Panc1 (cell line): ENCODE results near the gene ABCG8.

ENCODE experiments used
- CTCF ChIP-seq: fragments of 450-650 bp; IDR thresholded peaks from 2 replicates; pipeline ENCODE4 v1.5.1; 2017; ENCODE audit warnings: mild to moderate bottlenecking
- POLR2AphosphoS5 ChIP-seq: IDR thresholded peaks from 2 replicates; pipeline ENCODE4 v1.6.1; 2012; ENCODE audit warnings: mild to moderate bottlenecking, low read depth, low read length, moderate library complexity
- REST ChIP-seq, 2 experiments: IDR thresholded peaks; 2 replicates each; pipeline ENCODE4 v1.6.1; 2011 to 2012; ENCODE audit warnings: low read depth in 2 of 2, control low read depth in 1 of 2, low read length in 1 of 2, mild to moderate bottlenecking in 1 of 2, moderate library complexity in 1 of 2; ENCODE audit not compliant: insufficient read depth in 1 of 2
- SIN3A ChIP-seq: IDR thresholded peaks from 2 replicates; pipeline ENCODE4 v1.6.1; 2012; ENCODE audit warnings: low read depth, mild to moderate bottlenecking, low read length, moderate library complexity, borderline replicate concordance; ENCODE audit not compliant: insufficient read depth
- TCF7L2 ChIP-seq: IDR thresholded peaks from 2 replicates; pipeline ENCODE4 v1.6.1; 2011; ENCODE audit warnings: mild to moderate bottlenecking, low read depth, low read length, inconsistent platforms

- no peak for TF ChIP-seq POLR2AphosphoS5
- TF ChIP-seq CTCF = no peak
- no peak for TF ChIP-seq SIN3A
- TF ChIP-seq TCF7L2 = no peak
- TF ChIP-seq REST (IDR thresholded peaks at IDR 0.05; ENCODE audit: insufficient read depth in 1 of 2, low read depth in 2 of 2, low read length in 1 of 2) = no peak
Observed at GRCh38 chr2:43837831-43838559, 776 bp upstream of the ABCG8 start.
